ENCODE data around the gene ZNF175.
"Not testable (repeated sequence)": the region's sequence is repeated elsewhere in the genome, so short reads cannot be mapped to it uniquely, and the experiment has no call there.

ZNF175 gene

GRCh38 chr19:51610576-51610975 is 39.5 kb downstream of the ZNF175 start:
- Histone ChIP-seq H3K4me1 (ENCODE audit: insufficient read depth, low read length) (no peaks in the 10 kb centered on the region), H3K9ac (ENCODE audit: low read depth, low read length) (no peak overlapping the region), H3K36me3 (ENCODE audit: insufficient read depth, low read length) (no peaks in the 10 kb centered on the region), H3K9me3 (ENCODE audit: control insufficient read depth, insufficient read depth, low read length) (no peaks in the 10 kb centered on the region)

DNA sequence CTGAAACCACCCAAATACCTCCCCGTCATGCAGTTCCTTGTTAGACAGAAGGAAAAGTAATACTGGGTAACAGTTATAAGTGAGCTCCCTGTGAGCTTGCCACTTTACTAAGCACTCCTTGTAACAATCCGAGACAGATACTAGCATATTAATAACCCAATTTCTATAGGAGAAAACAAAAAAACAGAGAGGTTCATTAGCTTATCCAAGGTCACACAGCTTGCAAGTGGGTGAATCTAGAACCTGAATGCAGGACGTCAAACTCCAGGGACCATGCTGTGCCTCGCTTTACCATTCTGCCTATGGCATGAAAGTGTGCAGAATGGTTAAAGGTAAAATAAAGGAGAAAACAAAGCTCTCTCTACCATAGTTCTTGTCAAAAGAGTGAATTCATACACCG is 43.7 kb downstream of the ZNF175 start:
- H3K4me1 ChIP-seq (ENCODE audit: insufficient read depth, low read length), result no peaks in the 10 kb centered on the region
- no peak overlapping the region for H3K9ac ChIP-seq (ENCODE audit: low read depth, low read length)
- no peaks in the 10 kb centered on the region for H3K9me3 ChIP-seq (ENCODE audit: control insufficient read depth, insufficient read depth, low read length)
- H3K36me3 ChIP-seq (ENCODE audit: insufficient read depth, low read length), result no peaks in the 10 kb centered on the region

- Histone ChIP-seq H3K9ac (ENCODE audit: low read depth, low read length) (no peak overlapping the region), H3K36me3 (ENCODE audit: insufficient read depth, low read length) (no peaks in the 10 kb centered on the region), H3K9me3 (ENCODE audit: control insufficient read depth, insufficient read depth, low read length) (no peaks in the 10 kb centered on the region), H3K4me1 (ENCODE audit: insufficient read depth, low read length) (no peaks in the 10 kb centered on the region)
Measured at GRCh38 chr19:51615991-51616390, 44.9 kb downstream of the ZNF175 start.

DNA sequence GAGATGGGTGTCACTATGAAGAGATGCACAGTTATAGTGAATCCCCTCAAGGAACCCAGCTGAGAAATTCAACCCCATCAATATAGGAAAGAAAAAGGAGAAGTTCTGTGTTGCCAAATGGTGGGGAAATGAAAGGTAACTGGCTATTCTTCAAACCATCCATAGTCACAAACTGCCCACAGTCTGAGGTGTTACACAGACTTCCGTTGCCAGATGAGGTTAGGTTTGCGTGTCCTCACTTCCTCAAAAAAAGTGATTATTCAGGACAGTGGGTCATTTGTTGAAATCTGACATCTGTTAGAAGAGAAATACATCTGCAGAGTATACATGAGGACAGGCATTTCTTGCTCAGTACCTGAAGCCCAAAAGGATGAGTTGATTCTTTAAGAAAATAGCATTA is 50.1 kb downstream of the ZNF175 start:
- Histone ChIP-seq H3K4me1 (ENCODE audit: insufficient read depth, low read length) (no peaks in the 10 kb centered on the region), H3K36me3 (ENCODE audit: insufficient read depth, low read length) (no peaks in the 10 kb centered on the region), H3K9ac (ENCODE audit: low read depth, low read length) (no peak overlapping the region), H3K9me3 (ENCODE audit: control insufficient read depth, insufficient read depth, low read length) (no peaks in the 10 kb centered on the region)

DNA sequence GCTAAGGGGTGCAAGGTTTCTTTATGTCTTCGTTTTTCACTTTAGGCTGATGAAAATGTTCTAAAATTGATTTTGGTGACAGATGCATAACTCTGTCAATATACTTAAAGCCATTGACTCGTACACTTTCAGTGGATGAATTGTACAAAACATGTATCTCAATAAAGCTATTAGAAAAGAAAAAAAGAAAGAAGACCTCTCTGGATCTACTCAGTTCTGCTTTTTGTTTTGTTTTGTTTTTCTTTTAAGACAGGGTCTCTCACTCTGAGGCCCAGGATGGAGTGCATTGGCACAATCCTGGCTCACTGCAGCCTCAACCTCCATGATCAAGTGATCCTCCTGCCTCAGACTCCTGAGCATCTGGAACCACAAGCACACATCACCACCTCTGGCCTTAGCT is 55.6 kb downstream of the ZNF175 start:
- H3K36me3 ChIP-seq (ENCODE audit: insufficient read depth, low read length), result no peaks in the 10 kb centered on the region
- H3K4me1 ChIP-seq (ENCODE audit: insufficient read depth, low read length), result no peaks in the 10 kb centered on the region
- H3K9ac ChIP-seq (ENCODE audit: low read depth, low read length), result no peak overlapping the region
- no peaks in the 10 kb centered on the region for H3K9me3 ChIP-seq (ENCODE audit: control insufficient read depth, insufficient read depth, low read length)

DNA sequence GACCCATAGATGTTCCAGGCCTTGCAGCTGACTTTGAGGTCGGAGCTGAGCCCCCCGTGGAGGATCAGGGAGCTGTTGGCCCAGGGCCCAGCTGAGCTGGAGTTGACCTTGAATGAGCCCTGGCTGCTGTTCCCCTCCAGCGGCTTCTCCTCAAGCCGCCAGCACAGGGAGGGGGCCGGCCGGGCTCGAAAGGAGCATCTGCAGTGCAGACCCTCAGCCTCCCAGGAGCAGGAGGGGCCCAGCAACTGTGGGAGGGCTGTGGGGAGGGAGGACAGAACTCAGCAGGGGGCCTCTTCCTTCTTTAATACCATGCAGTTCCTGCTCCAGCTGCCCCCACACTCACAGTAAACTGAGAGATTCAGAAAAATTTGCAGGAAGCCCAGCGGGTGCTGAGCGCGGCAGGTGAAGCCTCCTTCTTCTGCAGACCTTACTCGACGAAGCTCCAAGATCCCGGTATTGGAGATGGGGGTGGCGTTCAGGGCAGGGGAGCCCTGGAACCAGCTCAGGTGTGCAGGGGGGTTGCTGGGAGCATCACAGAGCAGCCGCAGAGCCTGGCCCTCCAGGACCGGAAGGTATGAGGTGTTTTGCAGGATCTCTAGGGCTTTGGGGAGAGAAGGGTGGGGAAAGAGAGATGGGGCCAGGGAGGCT is 56.5 kb downstream of the ZNF175 start:
- no peaks in the 10 kb centered on the region for H3K9me3 ChIP-seq (ENCODE audit: control insufficient read depth, insufficient read depth, low read length)
- H3K36me3 ChIP-seq (ENCODE audit: insufficient read depth, low read length), result no peaks in the 10 kb centered on the region
- no peaks in the 10 kb centered on the region for H3K4me1 ChIP-seq (ENCODE audit: insufficient read depth, low read length)
- H3K9ac ChIP-seq (ENCODE audit: low read depth, low read length), result no peak overlapping the region

DNA sequence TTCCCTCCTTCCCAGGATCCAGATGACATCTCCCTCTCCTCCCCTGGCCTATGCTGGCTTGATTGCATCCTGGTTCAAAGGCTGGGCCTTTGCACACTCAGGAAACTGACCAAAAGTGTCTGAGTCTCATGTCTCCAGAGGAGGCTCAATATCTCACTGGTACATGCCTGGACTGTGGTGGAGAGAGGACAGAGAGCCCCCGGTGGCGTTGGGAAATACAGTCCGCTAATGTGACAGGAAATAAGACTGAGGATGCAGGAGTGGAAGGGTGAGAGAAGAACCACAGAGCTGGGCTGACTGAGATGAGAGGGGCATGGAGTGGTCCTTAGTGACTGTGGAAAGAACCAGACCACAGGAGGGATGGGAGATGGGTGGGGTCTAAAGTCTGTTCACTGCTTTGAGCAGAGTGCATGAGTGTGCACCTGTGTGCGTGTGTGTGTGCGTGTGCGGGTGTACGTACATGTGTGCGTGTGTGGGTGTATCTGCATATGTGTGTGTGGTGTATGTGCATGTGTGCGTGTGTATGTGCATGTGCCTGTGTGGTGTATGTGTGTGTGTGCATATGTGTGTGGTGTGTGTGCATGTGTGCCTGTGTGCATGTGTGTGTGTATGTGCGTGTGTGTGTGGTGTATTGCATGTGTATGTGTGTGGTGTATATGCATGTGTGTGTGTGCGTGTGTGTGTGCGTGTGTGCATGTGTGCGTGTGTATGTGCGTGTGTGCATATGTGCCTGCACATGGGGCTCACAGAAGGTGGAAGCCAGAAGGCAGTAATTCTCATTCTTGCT is 57.3 kb downstream of the ZNF175 start:
- no peaks in the 10 kb centered on the region for H3K9me3 ChIP-seq (ENCODE audit: control insufficient read depth, insufficient read depth, low read length)
- no peaks in the 10 kb centered on the region for H3K4me1 ChIP-seq (ENCODE audit: insufficient read depth, low read length)
- no peak overlapping the region for H3K9ac ChIP-seq (ENCODE audit: low read depth, low read length)
- H3K36me3 ChIP-seq (ENCODE audit: insufficient read depth, low read length), result no peaks in the 10 kb centered on the region

DNA sequence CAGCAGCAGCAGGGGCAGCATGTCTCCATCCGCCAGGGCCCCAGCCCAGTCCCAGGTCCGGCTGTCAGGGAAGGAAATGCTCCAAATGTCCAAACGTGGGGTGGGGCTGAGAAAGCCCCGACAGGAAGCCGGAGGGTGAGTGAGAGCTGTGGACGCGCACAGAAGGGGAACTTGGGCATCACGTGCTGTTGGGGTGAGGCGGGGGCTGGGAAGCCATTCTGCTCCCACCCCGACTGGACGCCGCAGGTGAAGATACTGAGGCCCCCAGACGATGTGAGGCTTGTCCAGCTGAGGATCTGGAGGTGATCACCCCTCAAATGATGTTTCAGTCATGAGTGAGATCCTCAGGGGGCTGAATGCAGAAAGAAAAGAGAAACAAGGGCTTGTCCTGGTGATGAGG is 59.2 kb downstream of the ZNF175 start, which contains the start of gene SIGLEC5:
TSS of gene SIGLEC5 (minus strand) at position 87 of the 400 bp plus-strand sequence. CDS start at position 21, 66 bp downstream.
- not testable (repeated sequence) for H3K9ac ChIP-seq (ENCODE audit: low read depth, low read length); H3K4me1 ChIP-seq (ENCODE audit: insufficient read depth, low read length); H3K36me3 ChIP-seq (ENCODE audit: insufficient read depth, low read length); H3K9me3 ChIP-seq (ENCODE audit: control insufficient read depth, insufficient read depth, low read length)

DNA sequence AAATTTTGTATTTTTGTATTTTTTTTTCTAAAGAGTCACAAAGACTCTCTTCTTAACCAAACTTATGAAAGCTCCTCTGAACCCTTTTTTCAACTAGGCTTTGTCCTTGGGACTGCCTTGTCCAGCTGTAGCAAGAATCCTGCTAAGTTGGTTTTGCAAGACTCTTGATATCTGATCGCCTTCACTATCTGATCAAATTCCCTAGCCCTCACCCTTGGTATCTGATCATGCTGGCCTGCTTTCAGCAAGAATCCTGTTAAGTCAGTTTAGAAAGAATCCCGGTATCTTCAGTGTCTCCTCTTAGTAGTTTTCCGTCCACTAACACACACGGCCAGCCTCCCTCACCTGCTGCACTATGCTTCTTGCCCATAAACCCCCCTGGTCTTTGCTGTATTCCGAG is 61.0 kb downstream of the ZNF175 start:
- Histone ChIP-seq H3K4me1 (ENCODE audit: insufficient read depth, low read length) (no peaks in the 10 kb centered on the region), H3K36me3 (ENCODE audit: insufficient read depth, low read length) (no peaks in the 10 kb centered on the region)

DNA sequence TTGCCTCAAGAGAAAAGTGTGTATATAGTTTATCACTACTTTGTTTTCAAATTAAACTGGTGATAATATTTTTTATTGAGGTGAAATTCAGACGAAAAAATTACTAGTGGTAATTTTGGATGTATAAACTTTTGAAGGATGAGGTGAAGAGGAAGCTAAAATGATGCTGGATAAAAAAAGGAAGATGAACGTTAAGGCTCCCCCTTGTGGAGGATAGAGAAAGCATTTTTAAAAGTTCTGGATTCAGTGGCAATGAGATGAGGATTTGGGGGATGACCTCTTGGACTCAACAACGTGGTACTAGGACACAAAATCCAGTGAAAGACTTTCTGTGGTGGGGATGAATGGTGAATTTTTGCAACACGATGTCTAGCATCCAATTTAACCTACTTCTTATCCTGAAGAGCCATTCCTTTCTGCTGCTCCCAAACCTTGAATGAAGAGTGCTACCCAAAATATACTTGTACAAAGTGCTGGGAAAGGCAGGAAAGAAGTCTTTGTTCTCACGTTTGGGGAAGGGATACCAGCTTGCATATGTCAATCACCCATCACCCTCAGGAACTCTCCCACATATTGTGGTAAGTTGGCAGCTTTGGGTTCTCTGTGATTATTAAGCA is 66.4 kb downstream of the ZNF175 start:
- H3K36me3 ChIP-seq (ENCODE audit: insufficient read depth, low read length), result no peaks in the 10 kb centered on the region
- H3K9ac ChIP-seq (ENCODE audit: low read depth, low read length), result no peak overlapping the region
- H3K9me3 ChIP-seq (ENCODE audit: control insufficient read depth, insufficient read depth, low read length), result no peaks in the 10 kb centered on the region
- H3K4me1 ChIP-seq (ENCODE audit: insufficient read depth, low read length), result no peaks in the 10 kb centered on the region

More for the DNA sequence above, 61.0 kb downstream of the ZNF175 start:
- Histone ChIP-seq H3K9ac (ENCODE audit: low read depth, low read length) (no peak overlapping the region), H3K9me3 (ENCODE audit: control insufficient read depth, insufficient read depth, low read length) (no peaks in the 10 kb centered on the region)

GRCh38 chr19:51639916-51640315 is 68.8 kb downstream of the ZNF175 start:
- no peak overlapping the region for H3K9ac ChIP-seq (ENCODE audit: low read depth, low read length)
- no peaks in the 10 kb centered on the region for H3K4me1 ChIP-seq (ENCODE audit: insufficient read depth, low read length)
- no peaks in the 10 kb centered on the region for H3K9me3 ChIP-seq (ENCODE audit: control insufficient read depth, insufficient read depth, low read length)
- no peaks in the 10 kb centered on the region for H3K36me3 ChIP-seq (ENCODE audit: insufficient read depth, low read length)

GRCh38 chr19:51640386-51640785 is 69.3 kb downstream of the ZNF175 start:
- Histone ChIP-seq H3K9me3 (ENCODE audit: control insufficient read depth, insufficient read depth, low read length) (no peaks in the 10 kb centered on the region), H3K9ac (ENCODE audit: low read depth, low read length) (no peak overlapping the region), H3K4me1 (ENCODE audit: insufficient read depth, low read length) (no peaks in the 10 kb centered on the region), H3K36me3 (ENCODE audit: insufficient read depth, low read length) (no peaks in the 10 kb centered on the region)

DNA sequence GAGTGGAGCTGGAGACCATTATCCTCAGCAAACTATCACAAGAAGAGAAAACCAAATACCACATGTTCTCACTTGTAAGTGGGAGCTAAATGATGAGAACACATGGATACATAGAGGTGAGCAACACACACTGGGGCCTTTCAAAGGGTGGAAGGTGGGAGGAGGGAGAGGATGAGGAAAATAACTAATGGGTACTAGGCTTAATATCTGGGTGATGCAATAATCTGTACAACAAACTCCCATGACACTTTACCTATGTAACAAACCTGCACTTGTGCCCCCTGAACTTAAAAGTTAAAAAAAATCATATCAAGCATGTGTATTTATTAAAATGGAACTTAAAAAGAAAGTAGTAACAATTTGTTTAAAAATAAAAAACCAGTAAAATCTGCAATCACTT is 70.6 kb downstream of the ZNF175 start:
- Histone ChIP-seq H3K9ac (ENCODE audit: low read depth, low read length) (no peak overlapping the region), H3K9me3 (ENCODE audit: control insufficient read depth, insufficient read depth, low read length) (no peaks in the 10 kb centered on the region), H3K36me3 (ENCODE audit: insufficient read depth, low read length) (no peaks in the 10 kb centered on the region), H3K4me1 (ENCODE audit: insufficient read depth, low read length) (no peaks in the 10 kb centered on the region)

Measured in ES-I3 (cell line).